HG03342 (cell line): ENCODE results near the gene AFF4.
"Not testable (repeated sequence)": the region's sequence is repeated elsewhere in the genome, so short reads cannot be mapped to it uniquely, and the experiment has no call there.

Experiments used
- ATAC-seq: cut with Tn5 transposase; IDR thresholded peaks from one replicate; pipeline ENCODE4 v1.9.1; 2021; ENCODE audit warnings: mild to moderate bottlenecking, moderate library complexity; ENCODE audit not compliant: unreplicated experiment

The AFF4 gene, protein sequence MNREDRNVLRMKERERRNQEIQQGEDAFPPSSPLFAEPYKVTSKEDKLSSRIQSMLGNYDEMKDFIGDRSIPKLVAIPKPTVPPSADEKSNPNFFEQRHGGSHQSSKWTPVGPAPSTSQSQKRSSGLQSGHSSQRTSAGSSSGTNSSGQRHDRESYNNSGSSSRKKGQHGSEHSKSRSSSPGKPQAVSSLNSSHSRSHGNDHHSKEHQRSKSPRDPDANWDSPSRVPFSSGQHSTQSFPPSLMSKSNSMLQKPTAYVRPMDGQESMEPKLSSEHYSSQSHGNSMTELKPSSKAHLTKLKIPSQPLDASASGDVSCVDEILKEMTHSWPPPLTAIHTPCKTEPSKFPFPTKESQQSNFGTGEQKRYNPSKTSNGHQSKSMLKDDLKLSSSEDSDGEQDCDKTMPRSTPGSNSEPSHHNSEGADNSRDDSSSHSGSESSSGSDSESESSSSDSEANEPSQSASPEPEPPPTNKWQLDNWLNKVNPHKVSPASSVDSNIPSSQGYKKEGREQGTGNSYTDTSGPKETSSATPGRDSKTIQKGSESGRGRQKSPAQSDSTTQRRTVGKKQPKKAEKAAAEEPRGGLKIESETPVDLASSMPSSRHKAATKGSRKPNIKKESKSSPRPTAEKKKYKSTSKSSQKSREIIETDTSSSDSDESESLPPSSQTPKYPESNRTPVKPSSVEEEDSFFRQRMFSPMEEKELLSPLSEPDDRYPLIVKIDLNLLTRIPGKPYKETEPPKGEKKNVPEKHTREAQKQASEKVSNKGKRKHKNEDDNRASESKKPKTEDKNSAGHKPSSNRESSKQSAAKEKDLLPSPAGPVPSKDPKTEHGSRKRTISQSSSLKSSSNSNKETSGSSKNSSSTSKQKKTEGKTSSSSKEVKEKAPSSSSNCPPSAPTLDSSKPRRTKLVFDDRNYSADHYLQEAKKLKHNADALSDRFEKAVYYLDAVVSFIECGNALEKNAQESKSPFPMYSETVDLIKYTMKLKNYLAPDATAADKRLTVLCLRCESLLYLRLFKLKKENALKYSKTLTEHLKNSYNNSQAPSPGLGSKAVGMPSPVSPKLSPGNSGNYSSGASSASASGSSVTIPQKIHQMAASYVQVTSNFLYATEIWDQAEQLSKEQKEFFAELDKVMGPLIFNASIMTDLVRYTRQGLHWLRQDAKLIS

DNA sequence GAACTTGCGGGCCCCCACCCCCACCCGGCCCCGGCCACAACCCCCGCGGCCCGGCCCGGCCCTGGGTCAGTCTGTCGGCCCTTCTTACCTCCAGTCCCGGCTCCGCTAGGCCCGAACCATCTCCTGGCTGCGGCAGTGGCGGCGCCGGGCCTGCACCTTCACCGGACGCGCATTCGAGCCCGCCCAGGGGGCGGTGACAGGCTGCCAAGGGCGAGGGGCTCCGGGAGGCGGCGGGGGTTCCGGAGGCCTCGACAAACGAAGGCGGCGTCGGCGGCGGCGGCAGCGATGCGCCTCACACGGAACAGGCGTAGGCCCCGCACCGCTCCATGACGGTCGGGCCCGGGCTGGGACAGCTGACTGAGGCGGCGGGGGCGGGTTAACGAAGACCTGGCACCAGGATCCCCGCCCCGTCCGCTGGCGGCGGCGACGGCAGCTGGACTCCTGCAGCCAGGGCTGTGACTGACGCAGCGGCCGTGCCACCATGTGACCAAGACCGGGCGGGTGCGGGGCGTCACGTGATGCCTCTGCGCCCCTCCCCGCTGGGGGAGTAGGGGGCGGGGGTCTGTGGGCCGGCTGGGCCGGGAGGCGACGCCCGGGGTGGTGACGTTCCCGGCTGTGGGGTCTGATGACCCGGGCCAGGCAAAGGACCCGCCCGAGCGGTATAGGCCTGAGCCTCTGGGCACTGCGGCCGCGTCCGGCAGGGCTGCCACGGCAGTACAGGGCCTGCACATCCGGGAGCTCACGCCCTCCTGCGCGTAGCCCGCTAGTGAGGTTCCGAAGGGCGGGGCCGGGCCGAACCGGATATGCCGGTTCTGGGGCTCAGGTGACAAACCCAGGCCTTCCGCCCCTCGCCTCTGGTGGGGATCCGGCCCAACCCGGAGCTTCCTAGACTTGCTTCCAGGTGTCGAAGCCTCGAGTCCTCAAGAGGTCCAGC, at the start of gene AFF4:
Gene AFF4, minus strand, starts transcription at position 464 of the 934 bp plus-strand sequence. CDS start 26,445 bp downstream, outside the sequence.
- ATAC-seq: peak; percentile 92

DNA sequence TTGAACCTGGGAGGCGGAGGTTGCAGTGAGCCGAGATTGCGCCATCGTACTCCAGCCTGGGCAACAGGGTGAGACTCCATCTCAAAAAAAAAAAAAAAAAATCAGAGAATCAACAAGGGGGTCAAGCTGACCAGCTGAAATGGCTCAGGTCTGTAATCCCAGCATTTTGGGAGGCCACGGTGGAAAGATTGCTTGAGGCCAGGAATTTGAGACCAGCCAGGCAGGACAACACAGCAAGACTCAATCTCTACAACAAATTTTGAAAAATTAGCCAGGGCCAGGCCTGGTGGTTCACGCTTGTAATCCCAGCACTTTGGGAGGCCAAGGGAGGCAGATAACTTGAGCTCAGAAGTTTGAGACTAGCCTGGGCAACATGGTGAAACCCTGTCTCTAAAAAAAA, 45.0 kb upstream of the AFF4 start:
- not testable (repeated sequence) for ATAC-seq

DNA sequence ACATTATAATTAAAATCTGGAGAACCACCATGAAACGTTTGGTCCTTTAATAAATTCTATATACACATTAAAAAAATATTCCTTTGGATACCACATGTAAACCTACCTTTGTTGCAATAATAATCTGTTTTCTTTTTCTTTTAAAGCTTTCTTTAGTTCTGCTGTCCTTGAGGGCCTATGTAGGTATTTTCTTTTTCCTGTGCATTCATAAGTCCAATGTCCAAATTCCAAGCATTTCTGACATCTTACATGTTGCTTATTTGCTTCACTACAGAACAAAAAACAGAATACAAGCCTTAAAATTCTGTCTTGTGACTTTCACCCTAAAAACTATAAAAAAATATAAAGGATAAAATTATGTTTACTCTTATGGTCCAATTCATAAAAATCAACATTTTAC, 43.2 kb upstream of the AFF4 start:
- ATAC-seq: no peak

DNA sequence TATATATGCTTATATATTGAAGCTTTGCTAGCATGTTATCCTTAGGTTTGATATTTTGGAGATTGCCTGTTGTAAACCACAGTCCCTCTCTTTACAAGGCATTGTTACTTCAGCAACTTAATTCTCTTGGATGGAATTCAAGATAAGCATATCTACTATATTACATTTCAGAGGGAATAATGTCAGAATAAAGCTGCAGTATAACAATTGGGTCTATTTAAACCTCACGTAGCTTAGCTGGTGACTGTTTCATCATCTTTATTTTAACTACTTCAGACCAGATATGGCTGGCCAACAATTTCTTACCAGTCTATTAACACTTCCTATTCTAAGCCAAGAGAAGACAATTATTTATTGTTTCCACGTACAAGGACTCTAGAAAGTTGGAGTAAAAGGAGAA, 35.8 kb upstream of the AFF4 start:
- no peak for ATAC-seq

DNA sequence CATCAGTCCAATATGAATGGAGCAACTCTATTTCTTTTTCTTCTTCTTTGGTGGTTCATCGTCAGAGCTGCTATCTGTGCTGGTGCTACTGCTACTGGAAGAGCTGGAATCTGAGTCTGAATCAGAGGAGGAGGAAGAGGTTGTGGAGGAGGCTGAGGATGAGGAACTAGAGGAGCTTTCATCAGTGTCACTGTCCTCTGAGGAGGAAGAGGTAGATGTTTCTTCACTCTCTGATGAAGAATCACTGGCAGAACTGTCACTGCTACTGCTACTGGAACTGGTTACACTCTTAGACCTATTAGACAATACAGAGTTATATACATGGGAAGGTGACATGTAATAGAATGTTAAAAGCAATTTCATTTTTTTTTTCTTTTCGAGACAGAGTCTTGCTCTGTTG, 35.1 kb upstream of the AFF4 start:
- no peak for ATAC-seq

DNA sequence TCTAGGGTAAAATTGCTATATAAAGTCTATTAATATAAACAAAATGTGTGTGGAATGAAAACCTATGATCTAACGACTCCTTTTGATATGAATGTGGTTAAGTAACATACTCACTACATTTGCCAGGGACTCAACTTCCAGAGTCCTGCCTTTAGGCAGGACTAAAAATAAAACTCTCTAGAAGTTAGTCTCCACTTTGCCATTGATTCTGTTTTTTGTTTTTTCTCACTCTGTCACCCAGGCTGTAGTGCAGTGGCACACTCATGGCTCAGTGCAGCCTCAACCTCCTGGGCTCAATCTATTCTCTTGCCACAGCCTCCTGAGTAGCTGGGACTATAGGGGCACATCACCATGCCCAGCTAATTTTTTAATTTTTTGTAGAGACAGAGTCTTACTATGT, 32.9 kb upstream of the AFF4 start:
- no peak for ATAC-seq

DNA sequence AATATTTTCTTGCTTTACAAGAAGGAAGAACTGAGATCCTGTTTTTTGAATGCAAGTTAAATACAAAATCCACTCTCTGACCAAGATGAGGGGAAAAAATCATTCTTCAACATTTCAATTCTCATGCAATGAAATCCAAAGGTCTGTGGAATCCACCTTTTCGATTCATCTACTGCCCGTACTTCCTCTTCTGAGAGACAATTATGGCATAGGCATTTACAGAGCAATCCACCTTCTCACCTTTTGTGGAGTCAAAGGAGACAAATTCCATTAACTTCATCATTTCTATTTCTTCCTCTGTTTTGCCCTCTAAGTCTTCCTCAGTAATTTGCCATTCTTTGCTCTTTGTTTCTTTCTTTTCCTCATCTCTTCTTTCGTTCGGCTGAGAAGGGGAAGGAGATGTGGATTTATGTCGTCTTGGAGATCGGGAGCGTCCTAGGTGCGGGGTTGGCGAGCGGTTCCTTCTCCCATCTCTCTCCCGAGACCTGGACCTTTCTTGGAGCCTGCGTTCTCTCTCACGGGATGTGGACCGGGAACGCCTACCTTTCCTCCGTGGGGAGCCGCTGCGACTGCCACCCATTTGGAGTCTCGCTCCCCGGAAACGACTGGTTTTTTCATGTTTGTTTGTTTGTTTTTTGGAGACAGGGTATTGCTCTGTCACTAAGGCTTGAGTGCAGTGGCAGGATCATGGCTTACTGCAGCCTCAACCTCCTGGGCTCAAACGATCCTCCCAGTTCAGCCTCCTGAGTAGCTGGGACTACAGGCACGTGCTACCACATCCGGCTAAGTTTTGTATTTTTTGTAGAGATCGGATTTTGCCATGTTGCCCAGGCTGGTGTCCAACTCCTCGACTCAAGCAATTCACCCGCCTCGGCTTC, 24.3 kb upstream of the AFF4 start:
- no peak for ATAC-seq

DNA sequence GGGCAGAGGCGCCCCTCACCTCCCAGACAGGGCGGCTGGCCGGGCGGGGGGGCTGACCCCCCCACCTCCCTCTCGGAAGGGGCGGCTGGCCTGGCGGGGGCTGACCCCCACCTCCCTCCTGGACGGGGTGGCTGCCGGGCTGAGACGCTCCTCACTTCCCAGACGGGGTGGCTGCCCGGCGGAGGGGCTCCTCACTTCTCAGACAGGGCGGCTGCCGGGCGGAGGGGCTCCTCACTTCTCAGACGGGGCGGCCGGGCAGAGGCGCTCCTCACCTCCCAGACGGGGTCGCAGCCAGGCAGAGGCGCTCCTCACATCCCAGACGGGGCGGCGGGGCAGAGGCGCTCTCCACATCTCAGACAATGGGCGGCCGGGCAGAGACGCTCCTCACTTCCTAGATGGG, 19.5 kb upstream of the AFF4 start:
- not testable (repeated sequence) for ATAC-seq

DNA sequence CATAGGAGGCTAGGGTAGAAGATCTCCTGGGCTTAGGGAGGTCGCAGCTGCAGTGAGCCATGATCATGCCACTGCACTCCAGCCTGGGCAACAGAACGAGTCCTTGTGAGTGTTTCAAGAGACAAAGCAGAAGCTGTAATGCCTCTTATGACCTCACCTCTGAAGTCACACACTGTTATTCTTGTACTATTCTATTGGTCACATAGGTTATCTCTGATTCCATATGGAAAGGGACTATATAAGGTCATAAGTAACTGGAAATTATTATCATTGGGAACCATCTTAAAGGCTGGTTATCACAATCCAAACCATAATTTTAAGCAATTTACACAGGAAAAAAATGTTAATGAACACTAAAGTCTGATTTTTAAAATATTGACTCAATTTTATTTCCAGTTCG, 17.9 kb upstream of the AFF4 start:
- ATAC-seq: no peak

DNA sequence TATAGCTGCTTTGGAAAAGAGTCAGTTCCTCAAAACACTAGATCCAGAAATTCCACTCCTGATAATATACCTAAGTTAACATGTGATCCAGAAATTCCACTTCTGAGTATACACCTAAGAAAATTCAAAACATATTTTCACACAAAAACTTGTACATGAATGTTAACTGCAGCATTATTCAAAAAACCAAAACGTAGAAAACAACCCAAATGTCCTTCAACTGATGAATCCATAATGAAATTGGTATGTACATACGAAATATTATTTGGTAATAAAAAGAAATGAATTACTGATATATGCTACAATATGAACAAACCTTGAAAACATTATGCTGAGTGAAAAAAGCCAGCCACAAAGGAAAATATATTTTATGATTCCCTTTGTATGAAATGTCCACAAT, 16.5 kb upstream of the AFF4 start:
- ATAC-seq: no peak

DNA sequence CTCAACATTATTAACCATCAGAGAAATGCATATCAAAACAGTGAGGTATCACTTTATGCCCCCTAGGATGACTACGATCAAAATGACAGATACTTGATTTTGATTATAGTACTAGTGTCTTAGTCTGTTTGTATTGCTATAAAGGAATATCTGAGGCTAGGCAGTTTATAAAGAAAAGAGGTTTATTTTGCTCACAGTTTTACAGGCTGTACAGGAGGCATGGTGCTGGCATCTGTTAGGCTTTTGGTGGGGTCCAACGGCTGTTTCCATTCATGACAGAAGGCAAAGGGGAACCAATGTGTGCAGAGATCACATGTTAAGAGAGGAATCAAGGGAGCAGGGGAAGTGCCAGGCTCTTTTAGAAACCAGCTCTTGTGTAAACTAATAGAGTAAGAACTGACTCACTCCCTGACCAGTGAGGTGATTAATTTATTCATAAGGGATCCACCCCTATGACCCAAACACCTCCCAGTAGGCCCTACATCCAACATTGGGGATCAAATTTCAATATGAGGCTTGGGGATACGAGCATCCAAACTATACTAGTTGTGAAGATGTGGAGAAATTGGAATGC, 16.0 kb upstream of the AFF4 start:
- ATAC-seq: no peak

DNA sequence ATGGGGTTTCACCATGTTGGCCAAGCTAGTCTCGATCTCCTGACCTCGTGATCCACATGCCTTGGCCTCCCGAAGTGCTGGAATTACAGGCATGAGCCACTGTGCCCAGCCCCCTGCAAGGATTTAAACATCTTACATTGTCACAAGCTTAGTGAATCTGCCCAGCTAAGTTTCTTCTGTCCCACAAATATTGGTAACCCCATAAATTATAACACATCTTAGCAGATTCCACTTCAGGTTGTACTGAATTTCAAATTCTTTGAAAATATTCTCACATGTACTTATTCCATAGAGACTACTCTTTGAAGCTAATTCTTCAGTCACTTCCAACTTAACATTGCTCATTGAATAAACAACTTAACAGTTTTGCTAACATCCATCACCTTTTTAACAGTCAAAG, 13.4 kb upstream of the AFF4 start:
- ATAC-seq: no peak

DNA sequence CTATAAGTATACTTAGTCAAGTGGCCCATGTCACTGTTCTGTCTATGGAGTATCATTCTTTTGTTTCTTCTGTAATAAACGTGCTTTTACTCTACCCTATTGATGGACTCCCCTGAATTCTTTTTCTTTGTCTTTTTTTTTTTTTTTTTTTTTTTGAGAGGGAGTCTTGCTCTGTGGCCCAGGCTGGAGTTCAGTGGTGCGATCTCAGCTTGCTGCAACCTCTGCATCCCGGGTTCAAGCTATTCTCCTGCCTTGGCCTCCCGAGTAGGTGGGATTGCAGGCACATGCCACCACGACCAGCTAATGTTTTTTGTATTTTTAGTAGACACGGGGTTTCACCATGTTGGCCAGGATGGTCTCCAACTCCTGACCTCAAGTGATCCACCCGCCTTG, 9.0 kb upstream of the AFF4 start:
- ATAC-seq: not testable (repeated sequence)

DNA sequence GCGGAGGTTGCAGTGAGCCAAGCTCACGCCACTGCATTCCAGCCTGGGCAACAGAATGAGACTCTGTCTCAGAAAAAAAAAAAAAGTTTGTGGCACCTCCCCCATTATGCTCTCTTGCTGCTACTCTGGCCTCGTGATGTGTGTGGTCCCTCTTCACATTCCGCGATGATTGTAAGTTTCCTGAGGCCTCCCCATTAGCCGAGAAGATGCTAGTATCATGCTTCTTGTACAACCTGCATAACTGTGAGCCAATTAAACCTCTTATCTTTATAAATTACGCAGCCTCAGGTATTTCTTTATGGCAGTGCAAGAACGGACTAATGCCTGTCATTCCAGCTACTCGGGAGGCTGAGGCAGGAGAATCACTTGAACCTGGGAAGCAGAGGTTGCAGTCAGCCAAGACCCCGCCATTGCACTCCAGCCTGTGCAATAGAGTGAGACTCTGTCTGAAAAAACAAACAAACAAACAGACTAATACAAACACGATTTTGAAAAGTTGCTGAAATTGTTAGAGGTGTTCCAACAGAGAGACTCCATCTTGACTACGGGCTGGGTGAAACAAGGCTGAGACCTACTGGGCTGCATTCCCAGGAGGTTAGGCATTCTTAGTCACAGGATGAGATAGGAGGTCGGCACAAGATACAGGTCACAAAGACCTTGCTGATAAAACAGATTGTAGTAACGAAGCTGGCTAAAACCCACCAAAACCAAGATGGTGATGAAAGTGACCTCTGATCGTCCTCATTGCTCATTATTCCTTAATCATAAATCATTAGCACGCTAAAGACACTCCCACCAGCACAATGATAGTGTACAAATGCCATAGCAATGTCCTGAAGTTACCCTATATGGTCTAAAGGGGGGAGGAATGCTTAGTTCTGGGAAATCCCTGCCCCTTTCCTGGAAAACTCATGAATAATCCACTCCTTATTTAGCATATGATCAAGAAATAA, 8.3 kb upstream of the AFF4 start:
- ATAC-seq: no peak

DNA sequence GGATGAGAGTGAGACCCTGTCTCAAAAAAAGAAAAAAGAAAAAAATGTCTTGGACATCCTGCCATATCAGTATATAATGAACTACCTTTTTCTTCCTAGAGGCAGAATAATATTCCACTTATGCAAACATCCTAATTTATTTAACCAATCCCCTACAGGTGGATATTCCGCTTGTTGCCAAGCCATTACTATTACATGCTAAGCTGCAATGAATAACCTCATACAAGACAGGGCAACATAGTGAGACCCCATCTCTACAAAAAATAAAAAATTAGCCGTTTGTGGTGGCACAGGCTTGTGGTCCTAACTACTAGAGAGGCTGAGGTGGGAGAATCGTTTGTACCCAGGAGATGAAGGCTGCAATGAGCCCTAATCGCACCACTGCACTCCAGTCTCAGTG, 1.7 kb upstream of the AFF4 start:
- no peak for ATAC-seq

DNA sequence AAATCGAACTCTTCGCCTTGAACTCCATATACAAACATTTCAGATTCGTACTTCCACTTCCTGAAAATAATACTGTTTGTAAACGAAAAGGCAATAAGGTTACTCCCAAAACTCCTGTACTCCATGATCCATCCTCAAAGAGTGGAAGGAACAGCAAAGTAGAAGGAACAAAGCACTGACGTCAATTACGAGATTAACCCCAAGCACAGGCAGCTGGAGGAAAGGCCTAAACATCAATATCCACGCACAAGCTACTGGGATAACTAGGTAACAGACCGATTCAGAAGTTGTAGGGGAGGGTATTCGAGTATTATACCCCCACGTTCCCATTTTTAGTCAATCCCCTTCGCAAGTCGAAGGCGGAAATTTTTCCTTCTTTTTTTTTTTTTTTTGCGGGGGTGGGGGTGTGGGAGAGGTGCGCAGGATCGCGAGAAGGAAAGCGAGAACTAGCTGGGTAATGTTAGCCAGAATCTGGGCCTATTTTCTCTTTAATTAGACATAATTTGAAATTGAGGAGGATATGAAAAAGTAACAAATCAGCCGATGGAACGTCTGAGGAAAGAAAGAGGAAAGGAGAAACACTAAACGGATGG, 909 bp downstream of the AFF4 start:
- no peak for ATAC-seq

DNA sequence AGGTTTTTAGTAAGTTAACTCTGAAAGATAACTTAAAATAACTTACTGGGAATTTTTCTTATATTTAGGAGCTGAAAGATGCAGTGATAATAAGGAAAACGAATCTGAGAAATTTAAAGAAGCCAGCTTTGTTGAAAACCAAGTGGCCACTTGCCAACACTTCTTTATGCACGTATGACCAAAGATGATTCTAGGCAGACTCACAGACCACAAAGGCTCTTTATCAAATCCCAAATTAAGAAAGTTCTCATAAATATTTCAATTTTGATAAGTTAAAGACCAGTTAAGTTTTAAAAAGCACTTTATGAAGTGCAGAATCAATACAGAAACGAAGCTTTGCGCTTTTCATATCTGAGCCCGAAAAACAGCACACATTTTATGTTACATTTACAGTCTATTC, 1.5 kb downstream of the AFF4 start:
- no peak for ATAC-seq
